Anterior cingulate cortex (tissue), 58 donors: ENCODE results near the gene ZNF536.

ENCODE experiments used
- DNase-seq, 58 donors: peaks; one replicate each; lab custom pipeline; 2025; lab: John Stamatoyannopoulos, UW

The ZNF536 gene

DNA sequence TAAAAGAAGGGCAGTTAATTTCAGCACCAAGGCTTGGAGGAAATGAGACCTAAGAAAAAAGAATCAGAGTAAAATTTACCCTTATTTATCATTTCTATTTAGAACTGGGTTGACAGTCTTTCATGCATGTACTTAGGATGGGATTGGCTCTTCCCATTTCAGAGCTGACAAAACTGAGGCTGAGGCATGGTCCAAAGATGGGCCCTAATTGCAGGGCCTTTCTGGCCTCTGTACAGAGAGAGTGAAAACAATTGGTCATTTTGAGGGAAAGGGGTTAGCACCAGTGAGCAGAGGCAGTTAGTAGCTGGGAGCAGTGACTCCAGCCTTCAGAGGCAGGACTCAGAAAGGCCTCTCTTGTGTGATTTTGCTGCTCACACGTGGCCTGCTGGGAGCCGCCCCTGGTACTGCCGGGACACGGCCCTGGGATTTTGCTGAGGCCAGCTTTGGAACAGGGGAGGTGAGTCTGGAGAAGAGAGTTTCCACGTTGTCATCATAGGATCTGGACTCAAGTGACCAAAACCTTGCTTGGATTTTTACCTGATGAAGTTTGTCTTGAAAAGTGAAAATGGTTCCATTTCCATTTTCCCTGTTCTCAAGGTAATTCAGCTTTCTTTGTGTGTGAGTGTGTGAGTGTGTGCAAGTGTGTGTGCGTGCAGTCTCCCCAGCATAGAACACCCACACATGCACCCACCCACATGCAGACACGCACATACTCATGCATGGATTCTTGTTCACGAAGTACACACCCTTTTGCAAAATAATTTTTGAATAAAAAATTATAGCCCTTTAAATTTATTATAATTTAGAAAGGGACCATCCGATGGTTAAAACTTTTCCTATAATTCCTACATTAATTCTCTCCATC lies at the start of gene ZNF536:
Gene ZNF536, plus strand, starts transcription at position 425 of the 865 bp plus-strand sequence. CDS start 71,179 bp downstream, outside the sequence.
- peak in 48 of 58 donors; percentile 12 to 89 (median 60) for DNase-seq

DNA sequence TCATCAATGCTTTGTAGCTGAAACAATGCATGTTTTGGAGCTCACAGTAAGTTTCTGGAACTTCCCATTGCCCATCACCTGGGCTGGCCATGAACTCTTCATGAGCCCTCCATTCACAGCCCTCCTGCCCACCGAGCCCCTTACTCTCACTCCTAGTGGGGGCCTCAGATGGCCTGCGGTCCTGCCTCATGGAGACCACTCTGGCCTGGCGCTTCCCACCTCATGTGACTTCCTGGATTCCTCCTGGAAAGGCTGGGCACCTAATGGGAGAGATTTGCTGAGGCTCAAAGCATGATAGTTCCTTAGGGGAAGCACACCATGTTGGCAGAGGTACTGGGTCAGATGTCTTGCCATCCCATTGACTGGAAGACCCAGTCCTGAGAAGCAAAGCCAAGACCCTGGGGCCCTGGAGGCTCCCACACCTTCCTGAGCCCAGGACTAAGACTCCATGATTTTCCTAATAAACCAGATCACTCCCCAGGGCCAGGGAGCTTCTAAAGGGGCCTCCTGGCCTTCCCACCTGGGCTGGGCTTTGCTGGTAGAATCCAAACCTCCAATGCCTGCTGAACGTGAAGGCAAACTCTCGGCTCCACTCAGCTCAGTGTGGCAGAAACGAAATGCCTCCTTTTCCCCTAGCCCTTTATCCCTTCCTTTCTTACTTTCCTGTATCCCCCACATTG lies 49.4 kb upstream of the ZNF536 start:
- DNase-seq, result no peak

DNA sequence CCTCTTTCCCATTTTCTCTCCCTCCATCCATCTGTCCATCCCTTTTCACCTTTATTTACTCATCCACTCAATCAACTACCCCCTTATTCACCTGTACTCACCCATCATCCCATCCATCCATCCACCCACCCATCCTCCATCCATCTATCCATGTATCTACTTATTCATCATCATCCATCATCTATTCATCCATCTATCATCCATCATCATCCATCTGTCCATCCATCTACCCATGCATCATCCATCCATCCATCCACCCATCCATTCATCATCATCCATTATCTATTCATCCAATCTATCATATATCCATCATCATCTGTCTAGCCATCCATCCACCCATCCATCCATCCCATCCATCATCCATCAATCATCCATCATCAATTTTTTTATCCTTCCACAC lies 48.3 kb upstream of the ZNF536 start:
- no peak for DNase-seq

DNA sequence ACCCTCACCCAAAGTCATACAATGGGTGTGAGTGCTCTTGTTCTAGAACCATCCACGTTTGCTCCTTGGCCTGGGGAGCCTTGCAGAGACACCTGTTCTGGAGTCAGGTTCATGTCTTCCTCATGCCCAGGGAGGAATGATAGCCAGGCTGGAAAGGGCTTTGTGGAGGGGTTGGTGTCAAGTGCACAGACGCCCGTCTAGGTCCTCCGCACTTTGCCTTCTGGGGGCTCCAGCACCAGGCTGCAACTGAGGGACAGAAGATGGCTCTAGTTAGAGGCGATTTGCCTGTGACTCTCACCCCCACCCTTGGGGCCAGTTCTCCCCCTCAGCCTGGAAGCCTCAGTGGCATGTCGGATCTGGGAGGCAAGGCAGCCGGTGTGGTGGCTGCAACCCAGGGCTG lies 47.2 kb upstream of the ZNF536 start:
- no peak for DNase-seq

DNA sequence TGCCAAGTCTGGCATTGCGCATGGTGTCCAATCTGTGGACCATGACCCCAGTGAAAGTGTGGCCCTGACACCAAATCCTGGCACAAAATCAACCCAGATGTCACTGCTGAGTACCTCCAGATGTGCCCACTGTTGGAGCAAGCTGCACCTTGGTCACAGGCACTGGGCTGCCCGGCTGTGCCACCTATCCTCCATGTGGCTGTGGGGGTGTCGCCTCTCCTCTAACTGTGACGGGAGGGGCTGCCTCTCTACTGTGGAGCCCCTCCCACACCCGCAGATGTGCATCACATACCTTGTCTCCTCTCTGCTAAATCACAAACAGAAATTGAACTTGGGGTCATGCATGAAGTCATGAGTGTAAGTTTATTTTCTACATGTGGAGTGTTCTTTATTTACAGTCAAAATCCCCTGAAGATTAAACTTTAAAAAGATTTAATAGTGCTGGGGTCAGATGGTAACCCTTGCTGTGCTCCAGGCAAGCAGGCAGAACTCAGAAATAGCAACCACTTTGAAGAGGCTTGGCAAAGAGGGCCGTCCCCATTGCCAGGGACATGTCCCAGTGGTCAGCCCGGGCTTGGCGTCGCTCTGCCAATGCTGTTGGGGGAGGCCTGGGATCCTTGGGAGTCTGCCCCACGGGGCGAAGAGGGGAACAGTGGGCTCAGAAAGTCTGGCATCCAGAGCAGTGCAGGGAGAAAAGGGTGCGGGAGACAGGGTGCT lies 46.4 kb upstream of the ZNF536 start:
- DNase-seq, result peak in 16 of 58 donors; percentile 4 to 35 (median 18)

DNA sequence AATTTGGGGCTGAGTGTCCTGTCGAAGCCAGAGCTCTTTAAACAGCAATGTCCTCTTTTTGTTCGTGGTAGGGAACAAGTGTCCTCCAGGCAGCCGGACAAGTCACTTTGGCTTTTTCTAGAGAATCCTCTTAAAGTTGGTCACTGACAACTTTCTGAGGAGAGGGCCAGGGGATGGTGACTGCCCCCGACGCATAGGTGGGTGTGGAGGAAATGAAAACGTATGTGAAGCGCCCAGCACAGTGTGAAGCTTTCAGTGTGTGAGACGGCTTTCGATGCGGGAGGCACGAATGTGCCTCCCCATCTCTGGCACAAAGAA lies 45.8 kb upstream of the ZNF536 start:
- DNase-seq, result no peak

DNA sequence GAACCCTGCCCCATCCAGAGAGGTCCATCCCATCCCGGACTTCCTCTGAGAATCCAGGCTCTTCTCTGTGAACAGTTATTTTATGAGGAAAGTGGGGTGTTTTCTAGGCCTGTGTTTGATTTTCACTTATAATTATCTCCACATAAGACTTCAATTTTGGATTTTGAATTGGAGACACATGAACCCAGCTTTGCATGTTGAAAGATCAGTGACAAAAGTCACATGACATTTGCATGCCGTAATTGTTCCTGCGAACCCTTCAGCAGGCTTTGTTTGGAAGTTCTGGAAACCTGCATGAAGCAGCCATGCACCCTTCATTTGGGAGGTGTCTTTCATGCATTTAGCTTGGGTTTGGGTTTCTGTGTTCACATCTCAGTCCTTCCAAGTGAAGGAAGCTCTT lies 44.9 kb upstream of the ZNF536 start:
- no peak for DNase-seq

DNA sequence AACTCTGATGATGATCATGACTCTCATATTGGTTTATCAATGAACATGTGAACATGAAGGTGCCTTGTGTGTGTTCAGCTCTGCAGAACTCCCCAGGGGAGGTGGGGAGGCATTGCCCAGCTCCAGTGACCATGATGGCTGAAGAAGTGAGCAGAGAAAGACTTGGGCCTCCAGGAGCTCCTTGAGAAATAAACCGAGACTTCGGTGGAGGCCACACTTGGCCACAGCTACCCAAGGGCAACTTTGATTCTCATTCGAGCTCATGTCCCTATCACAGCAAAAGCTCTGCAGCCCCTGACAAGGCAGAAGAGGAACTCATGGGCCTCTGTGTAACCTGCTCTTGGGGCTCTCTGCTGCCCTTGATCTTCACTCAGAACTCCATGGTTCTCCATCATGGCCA lies 44.1 kb upstream of the ZNF536 start:
- DNase-seq, result no peak

DNA sequence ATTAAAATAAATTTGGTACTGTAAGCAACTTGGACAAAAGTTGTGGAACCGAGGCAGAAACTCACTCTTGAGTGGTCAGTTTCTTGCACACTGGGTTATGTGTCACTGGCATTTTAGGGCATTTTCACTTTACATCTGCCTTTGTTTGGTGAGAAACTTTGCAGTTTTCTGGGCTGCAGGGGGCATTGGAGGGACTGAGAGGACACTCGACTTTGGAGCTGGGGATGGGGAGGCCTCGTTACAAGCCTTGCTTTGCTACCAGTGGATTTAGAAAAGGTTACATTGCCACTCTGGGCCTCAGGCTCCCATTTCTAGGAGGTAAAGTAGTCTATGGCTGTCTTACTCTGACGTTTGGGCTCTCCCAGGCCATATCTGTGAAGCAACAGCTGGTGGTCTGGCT lies 41.9 kb upstream of the ZNF536 start:
- no peak for DNase-seq

DNA sequence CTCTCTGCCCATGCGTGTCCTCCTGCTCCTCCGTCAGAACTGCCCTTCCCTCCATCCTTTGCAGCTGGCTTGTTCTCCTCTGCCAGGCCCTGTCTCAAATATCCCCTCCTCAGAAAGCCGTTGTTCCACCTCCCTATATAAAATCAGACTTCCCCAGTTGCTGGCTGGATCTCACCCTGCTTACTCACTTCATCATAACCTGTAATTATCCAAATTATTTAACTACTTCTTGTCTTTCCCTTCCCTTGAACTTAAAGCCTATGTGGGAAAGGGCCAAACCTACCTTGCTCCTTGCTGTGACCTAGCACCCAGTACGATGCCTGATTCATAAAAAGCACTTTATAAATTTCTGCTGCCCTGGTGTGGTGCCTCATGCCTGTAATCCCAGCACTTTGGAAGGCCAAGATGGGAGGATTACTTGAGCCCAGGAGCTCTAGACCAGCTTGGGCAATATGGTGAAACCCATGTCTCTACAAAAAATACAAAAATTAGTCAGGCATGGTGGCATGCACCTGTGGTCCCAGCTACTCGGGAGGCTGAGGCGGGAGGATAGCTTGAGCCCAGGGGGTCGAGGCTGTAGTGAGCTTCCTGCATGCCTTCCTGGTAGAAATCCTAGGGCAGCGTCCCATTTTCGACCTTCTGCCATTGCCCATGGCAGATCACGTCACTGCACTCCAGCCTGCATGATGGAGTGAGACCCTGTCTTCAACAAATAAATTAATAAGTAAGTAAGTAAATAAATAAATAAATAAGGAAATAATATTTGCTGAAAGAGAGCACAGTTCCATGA lies 39.5 kb upstream of the ZNF536 start:
- DNase-seq, result no peak

DNA sequence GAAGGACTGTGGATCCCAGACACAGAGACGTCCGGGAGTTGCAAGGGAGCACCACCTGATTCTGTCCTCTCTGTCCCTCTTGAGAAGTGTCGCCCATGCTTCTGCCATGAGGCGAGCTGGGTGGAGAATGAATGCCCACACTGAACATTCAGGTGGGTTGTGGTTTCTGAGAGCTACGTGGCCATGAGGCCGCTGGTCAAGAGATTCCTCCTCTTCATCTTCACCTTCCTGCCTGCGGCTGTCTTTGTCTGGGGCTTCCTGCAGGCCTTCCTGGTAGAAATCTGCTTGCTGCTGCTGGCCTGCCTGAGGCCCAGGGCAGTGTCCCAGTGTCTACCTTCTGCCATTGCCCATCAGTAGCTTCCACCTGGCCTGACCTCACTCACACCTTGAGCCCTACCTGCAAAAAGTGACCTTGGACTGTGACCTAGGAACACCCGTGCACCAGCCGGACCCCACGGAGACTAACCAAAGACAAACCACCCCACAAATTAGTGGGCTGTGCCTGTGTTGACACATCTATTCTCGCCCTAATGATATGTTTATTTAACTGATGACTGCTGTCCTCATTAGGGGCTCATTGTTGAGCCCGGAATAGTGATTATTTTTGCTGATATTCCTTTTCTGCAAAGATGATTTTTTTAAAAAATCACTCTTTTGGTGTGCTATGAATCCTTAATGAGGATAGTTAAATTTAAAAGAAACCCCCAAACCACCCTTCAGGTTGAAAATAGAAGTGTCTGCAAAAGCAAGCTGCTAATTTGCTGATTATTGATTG lies 38.7 kb upstream of the ZNF536 start:
- no peak for DNase-seq

DNA sequence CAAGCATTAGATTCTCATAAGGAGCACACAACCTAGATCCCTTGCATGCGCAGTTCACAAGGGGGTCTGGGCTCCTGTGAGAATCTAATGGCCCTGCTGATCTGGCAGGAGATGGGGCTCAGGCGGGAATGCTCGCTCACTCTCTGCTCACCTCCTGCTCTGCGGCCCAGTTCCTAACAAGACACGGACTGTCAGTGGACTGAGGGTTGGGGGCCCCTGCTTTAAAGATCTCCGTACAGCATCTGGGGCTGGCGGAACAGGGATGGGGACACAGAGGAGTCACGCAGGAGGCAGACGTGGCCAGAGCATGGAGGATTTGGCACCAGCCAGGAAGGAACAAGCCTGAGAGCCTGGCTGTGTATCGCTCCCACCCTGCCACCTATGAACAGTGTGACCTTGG lies 37.3 kb upstream of the ZNF536 start:
- no peak for DNase-seq

DNA sequence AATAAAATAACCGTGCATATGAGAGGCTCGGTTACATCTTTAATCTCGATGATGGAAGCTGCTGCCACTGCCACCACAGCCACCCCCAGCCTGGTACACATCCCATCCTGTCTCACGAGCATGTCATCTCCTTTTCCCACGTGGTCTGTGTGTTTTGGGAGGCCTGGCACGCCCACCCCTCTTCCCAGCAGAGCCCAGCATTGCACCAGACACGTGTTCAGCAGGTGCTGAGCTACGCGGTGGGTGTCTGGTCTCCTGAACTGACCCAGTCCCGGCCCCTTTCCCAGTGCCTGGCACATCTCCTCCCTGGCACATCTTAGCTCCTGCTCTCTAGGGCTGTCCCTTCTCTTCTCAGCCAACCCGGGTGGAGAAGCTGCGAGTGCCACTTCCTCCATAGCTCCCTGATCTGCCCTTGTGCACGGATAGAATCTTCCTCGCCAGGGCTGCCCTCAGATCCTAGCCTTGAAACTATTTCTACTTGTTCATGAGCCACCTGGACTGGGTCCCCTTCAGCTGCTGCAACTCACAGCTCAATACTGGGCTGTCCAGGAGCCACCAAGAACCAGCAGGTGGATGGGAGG lies 36.8 kb upstream of the ZNF536 start:
- peak in 6 of 58 donors; percentile 8 to 39 (median 22) for DNase-seq

DNA sequence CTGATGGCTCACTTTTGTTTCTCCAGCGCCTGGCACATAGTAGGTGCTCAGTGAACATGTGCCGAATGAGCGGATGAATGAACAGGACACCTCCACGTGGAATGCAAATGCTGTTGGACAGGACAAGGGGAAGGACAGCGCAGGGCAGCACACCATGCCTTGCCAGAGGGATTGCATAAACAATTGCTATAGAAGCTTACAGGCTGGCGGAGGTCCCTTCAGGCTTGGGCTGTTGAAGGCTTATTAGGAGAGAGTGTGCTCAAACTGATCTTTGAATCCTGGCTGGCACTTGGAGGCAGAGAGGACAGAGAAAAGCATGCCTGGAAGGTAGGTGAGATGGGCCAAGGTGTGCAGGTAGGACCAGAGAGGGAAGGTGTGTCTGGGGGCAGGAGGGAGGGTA lies 35.9 kb upstream of the ZNF536 start:
- DNase-seq, result no peak

DNA sequence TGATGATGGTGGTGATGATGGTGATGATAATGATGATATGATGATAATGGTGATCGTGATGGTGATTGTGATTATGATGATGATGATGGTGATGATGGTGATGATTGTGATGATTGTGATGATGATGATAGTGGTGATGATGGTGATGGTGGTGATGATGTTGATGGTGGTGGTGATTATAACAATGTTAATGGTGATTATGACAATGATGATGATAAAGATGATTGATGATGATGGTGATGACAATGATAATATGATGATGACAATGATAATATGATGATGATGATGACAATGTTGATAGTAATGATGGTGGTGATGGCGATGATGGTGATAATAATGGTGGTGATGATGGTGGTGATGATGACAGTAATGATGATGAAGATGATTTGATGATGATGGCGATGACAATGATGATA lies 34.1 kb upstream of the ZNF536 start:
- no peak for DNase-seq

DNA sequence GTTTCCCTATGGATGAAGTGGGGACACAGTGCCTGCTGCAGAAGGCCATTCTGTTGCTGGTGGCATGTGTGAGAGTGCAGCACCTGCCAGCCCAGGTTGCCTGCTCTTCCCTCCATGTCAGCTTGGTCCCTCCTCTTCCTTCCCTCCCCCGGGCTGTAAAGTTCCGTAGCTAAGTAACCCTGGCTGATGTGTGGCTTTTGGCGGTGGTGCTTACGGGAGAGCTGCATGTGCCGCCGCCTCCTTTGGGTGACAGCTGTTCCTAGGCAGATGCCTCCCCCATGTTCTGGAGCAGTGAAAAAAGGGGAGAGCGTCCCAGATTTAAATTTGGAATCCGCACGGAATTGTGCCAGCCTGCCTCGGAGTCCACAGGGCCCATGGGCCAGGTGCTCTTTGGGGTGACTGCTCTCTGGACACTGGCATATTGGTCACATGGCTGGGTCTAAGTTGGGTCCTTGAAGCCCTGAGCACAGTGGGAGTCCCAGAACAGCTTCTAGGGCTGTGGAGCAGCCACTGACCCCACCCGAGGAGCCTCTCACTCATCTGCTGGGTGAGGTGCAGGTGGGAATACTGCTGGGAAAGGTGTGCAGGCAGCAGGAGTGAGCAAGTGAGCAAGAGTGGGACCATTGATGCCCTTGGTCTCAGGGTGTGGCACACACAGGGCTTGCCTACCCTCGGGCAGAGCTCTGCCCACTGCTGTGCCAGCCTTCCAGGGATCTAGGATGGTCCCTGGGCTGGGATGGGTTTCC lies 33.1 kb upstream of the ZNF536 start:
- peak in 3 of 58 donors; percentile 17 to 32 (median 22) for DNase-seq

DNA sequence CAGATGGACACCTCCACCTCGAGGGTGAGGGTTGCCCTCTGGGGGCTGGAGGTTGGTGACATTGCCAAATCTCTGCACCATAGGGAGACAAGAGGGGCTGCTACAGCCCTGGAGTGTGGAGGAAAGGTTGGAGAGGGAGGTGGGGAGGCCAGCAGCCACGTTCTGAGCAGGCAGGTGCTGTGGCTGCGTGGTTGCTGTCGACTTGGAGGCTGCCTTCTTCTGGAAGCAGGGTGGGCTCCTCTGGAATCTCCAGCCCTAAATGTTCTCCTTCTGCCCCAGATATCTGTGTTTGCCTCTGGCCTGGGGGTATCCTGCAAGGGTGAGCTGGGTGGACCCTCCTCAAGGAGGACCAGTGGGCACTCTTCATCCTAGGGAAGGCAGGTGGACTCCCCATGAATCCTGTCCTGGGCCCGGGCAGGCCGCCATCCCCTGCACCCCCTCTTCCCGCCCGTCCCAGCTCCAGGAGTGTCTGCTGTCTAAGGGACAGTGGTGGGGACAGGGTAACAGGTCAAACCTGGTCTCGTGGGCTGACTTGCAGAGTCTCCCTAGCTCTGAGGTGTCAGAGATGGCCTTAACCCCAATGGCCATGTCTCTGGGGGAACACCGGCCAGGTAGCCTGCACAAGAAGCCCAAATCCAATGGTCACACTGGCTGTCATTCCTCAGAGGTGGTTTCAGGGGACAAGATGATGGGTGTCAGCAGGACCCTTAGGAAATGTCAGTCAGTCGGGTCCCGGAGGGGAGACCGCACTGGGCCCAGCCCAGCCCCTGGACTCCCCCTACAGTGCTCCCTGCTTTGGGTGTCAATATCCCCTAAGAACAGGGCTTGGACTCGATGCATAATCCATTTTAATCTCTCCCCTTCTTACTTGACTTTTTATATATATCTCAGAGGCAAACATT lies 32.3 kb upstream of the ZNF536 start:
- DNase-seq, result no peak
